ENCODE data around the gene NHLRC4.

GRCh38 chr16:529012-529575, 37.7 kb upstream of the NHLRC4 start:
- TF ChIP-seq CTCF (optimal IDR thresholded peaks at IDR 0.05 in 1 of 3, IDR thresholded peaks at IDR 0.05 in 1 of 3, conservative IDR thresholded peaks at IDR 0.05 in 1 of 3; ENCODE audit: extremely low read depth in 1 of 3, insufficient read depth in 2 of 3, low read length in 3 of 3) (no peak), EZH2 (IDR thresholded peaks at IDR 0.05; ENCODE audit: low read length) (no peak)
